Skin of body (tissue), 2 donors: ENCODE data around the gene SLC25A42. TPM values are rescaled to one million over a fixed set of nuclear protein-coding genes. Genes with fewer than 3 reads are reported as not detected.
"Not testable (repeated sequence)": the region's sequence is repeated elsewhere in the genome, so short reads cannot be mapped to it uniquely, and the experiment has no call there.

Experiments
- DNase-seq: peaks from one replicate; lab custom pipeline; 2025; lab: John Stamatoyannopoulos, UW
- total RNA-seq: library from RNA; depleted of rRNA; stranded (reverse); fragments of >200 nt; gene quantifications from one replicate; pipeline ENCODE4 v1.2.3, GENCODE V29; 2014

Gene SLC25A42
- total RNA-seq, 1 donor from 2014 or later: 6.7 TPM

GRCh38 chr19:19068659-19069654 lies 5.2 kb downstream of the SLC25A42 start:
- DNase-seq: no peak

GRCh38 chr19:19071897-19072296 lies 8.1 kb downstream of the SLC25A42 start:
- DNase-seq: no peak

DNA sequence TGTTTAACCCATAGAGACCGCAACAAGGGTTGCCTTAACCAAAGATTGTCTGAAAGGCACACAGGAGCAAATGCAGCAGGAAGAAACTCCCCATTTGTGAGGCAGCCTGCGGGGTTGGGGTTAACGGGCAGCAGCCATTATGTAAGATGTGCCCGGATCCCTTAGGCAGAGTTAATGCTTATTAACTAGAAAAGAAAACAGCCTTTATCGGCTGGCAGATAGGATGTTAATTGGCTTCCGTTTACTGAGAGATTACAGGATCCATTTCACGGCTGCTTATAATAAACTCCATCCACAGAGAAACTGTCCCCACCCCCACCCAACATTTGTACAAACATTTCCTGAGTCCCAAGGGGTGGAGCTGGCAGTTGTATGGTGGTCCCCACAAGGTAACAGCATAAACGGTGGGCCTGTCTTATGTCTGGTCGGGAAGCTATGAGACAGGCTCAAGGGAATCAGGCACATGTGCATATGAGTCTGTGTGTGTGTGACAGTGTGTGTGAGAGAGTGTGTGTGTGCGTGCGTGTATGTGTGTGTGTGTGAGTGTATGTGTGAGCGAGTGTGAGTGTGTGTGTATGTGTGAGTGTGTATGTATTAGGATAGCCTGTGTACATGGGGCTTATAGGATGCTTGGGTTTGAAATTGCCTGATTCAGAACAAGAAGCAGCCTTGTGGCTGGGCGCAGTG lies 10.5 kb downstream of the SLC25A42 start:
- no peak for DNase-seq

GRCh38 chr19:19075126-19075525 lies 11.3 kb downstream of the SLC25A42 start:
- DNase-seq: no peak

DNA sequence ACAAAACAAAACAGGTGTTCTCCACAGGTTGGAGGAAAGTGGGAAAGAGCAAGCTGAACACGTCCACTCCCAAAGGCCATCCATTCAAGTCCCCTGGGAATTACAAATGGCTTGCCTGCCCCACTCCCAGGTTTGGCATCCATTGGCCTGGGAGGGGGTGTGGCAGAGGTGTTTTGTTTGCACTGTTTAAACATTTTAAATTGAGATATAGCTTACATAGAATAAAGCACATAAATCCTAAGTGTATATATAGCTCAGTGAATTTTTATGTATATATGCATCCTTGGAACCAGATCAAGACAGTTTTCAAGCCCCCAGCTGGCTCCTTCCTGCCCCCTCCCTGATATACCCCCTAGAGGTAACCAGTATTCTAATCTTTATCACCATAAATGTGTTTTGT lies 12.7 kb downstream of the SLC25A42 start:
- no peak for DNase-seq

DNA sequence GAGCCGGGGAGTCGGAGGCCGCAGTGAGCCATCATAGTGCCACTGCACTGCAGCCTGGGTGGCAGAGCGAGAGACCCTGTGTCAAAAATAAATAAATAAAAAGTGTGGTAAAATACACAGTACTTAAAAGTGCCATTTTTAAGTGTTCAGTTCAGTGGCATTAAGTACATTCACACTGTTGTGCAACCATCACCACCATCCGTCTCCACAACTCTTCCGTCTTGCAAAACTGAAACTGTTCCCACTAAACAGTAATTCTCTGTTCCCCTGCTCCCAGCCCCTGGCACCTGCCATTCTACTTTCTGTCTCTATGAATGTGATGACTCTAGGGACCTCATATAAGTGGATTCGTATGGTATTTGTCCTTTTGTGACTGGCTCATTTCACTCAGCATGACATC lies 13.3 kb downstream of the SLC25A42 start:
- no peak for DNase-seq

DNA sequence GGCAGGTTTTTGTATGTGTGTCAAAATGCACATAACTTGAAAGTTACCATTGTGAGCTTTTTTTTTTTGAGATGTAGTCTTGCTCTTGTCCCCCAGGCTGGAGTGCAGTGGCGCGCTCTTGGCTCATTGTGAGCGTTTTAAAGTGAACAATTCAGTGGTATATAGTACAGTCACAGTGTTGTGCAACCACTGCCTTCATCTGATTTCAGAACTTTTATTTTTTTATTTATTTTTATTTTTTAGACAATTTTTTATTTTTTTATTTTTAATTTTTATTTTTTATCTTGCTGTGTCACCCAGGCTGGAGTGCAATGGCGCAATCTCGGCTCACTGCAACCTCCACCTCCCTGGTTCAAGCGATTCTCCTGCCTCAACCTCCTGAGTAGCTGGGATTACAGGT lies 15.0 kb downstream of the SLC25A42 start:
- DNase-seq: no peak

DNA sequence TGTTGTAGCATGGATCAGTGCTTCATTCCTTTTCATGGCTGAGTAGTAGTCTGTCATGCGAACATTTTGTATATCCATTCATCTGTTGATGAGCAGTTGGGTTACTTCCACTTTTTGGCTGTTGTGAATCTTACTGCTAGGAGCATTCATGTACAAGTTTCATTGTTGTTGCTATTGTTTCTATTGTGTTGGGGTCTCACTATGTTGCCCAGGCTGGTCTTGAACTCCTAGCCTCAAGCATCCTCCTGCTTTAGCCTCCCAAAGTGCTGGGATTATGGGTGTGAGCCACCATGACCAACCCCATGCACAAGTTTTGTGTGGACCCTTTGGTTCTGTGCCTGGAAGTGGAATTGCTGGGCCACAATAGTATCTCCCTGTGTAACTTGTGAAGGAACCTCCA lies 15.8 kb downstream of the SLC25A42 start:
- DNase-seq: no peak

GRCh38 chr19:19081642-19082151 lies 17.9 kb downstream of the SLC25A42 start:
- DNase-seq: no peak

DNA sequence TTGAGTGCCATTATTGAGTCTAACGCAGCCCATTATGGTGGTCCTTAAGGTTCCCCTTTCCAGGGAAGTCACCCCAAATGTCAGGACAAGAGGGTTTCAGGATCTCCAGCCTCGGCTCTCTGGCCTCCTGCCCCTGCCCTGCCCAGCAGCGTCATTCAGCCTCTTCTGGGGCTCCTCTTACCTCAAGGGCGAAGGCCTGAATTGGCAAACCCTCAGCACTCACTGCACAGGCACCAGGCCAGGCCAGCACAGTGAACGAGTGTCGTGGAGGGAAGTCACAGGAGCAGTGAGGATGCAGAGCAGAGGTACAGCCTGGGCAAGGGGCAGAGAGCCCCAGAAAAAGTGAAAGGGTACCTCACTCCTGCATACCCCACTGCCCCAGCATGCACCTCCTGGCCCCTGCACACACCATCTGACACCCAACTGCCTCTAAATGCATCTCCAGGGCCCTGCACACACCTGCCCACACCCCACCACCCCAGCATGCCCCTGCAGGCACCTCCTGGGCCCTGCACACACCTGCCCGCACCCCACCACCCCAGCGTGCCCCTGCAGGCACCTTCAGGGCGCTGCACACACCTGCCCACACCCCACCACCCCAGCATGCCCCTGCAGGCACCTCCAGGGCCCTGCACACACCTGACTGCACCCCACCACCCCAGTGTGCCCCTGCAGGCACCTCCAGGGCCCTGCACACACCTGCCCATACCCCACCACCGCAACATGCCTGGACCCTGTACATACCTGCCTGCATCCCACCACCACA lies 19.8 kb downstream of the SLC25A42 start:
- DNase-seq: no peak

- no peak for DNase-seq
Measured at GRCh38 chr19:19087676-19088075, 23.9 kb downstream of the SLC25A42 start.

GRCh38 chr19:19094513-19094912 lies 30.7 kb downstream of the SLC25A42 start:
- DNase-seq: no peak

GRCh38 chr19:19095691-19096090 lies 31.9 kb downstream of the SLC25A42 start:
- no peak for DNase-seq

DNA sequence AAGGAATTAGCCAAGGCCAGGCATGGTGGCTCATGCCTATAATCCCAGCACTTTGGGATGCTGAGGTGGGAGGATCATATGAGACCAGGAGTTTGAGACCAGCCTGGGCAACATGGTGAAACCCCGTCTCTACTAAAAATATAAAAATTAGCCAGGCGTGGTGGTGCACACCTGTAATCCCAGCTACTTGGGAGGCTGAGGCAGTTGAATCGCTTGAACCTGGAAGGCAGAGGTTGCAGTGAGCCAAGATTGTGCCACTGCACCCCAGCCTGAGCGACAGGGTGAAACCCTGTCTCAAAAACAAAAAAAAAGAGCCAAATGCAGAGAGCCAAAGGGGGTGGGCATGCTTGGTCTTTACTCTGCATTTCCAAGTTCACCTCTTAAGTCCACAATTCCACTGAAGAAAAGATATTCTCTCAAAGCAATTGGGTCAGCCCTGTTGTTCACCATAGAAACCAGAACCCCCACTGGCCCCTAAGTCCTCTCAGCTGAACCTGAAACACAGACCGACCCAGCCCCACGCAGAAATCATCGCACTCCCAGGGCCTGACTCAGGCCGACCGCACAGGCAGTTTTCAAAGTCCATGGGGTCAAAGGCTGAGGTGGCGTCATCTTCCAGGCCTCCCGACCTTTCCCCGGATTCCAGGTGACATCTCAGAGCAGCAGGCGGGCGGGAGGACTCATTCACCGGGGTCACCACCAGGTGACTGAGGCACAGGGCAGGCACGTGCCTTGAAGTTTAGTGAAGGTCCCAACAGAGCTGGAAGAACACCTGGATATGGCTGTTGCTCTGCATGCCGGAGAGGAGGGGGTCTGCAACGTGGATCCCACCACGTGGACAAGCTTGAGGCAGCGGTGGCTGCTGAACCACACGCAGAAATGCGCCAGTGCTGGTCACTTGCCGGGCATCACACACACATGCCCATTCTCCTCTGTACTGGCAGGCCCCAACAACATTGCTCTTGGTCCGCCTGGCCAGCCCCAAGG lies 33.1 kb downstream of the SLC25A42 start:
- DNase-seq: no peak

DNA sequence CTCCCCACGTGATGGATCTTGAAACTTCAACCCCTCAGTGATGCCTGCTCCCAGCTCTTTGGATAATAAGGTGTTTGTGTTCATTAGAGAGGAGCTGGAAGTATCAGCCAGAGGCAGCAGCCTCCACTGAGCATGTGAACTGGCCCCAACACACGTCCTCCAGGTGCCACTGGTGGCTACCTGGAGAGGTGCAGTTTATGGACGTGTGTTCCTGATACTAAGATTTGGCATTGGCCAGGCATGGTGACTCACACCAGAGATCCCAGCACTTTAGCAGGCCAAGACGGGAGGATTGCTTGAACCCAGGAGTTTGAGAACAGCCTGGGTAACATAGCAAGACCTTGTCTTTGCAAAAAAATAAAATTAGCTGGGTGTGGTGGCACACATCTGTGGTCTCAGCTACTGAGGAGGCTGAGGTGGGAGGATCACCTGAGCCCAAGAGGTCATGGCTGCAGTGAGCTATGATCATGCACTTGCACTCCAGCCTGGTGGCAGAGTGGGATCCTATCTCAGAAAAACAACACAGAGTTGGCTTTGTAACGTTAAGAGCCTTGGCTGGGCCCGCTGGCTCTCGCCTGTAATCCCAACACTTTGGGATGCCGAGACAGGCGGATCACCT lies 34.4 kb downstream of the SLC25A42 start:
- no peak for DNase-seq

GRCh38 chr19:19098703-19099632 lies 35.2 kb downstream of the SLC25A42 start:
- no peak for DNase-seq

DNA sequence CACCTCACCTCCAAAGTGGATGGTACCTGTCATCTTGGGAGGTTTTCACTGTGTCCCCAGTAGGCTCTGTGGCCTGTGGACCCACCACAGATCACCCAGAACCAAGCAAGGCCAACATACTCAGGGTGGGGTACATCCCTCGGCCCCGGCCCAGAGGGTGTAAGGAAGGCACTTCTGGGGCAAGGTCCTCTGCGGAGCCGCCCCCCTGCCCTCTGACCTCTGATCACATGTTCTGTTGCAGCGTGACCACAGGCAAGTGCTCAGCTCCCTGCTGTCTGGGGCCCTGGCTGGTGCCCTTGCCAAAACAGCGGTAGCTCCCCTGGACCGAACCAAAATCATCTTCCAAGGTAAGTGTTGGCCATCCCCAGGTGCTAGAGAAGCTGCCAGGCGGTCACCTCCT lies 37.7 kb downstream of the SLC25A42 start:
- DNase-seq: no peak

DNA sequence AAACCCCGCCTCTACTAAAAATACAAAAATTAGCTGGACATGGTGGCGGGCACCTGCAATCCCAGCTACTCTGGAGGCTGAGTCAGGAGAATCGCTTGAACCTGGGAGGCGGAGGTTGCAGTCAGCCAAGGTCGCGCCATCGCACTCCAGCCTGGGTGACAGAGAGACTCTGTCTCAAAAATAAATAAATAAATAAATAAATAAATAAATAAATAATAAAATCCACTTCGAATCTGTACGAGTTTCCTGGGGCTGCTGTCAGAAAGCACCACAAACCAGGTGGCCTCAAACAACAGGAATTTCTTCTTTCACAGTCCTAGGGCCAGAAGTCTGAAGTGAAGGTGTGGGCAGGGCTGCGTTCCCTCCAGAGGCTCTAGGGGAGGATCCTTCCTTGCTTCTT lies 38.8 kb downstream of the SLC25A42 start:
- not testable (repeated sequence) for DNase-seq

GRCh38 chr19:19103167-19103566 lies 39.4 kb downstream of the SLC25A42 start:
- no peak for DNase-seq
